DND-41 (cell line): Measurements from ENCODE around the gene FUT7.

Experiments used
- EZH2 ChIP-seq: IDR thresholded peaks from 3 replicates; pipeline ENCODE4 v1.6.1; 2012; ENCODE audit warnings: borderline replicate concordance, low read depth, mild to moderate bottlenecking, moderate library complexity, low read length, inconsistent platforms; ENCODE audit not compliant: severe bottlenecking
- TF ChIP-seq, protein P1 (sequence below): IDR thresholded peaks from 2 replicates; pipeline ENCODE4 v1.5.1; 2012; ENCODE audit warnings: borderline replicate concordance, low read length, moderate library complexity, mild to moderate bottlenecking; ENCODE audit not compliant: poor library complexity, severe bottlenecking; ENCODE audit errors: extremely low read depth

DNA sequence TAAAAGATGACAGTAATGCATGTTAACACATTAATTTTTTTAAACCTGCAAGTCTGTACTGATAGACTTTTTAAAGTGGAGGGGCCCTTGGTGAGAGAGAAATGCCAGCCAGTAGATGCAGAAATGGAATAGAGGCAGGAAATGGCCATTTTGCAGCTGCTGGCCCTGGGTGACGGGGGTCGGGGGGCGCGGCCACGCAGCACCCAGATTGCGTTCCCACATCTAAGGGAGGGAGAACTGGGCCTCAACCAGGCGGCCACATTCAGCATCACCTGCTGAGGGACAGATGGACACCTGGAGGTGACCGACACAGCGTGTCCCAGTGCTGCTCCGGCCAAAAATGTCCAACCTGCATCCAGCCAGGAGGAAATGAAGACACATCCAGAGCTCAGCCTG, 29.2 kb downstream of the FUT7 start:
- no peak for TF ChIP-seq EZH2
- TF ChIP-seq, protein P1, sequence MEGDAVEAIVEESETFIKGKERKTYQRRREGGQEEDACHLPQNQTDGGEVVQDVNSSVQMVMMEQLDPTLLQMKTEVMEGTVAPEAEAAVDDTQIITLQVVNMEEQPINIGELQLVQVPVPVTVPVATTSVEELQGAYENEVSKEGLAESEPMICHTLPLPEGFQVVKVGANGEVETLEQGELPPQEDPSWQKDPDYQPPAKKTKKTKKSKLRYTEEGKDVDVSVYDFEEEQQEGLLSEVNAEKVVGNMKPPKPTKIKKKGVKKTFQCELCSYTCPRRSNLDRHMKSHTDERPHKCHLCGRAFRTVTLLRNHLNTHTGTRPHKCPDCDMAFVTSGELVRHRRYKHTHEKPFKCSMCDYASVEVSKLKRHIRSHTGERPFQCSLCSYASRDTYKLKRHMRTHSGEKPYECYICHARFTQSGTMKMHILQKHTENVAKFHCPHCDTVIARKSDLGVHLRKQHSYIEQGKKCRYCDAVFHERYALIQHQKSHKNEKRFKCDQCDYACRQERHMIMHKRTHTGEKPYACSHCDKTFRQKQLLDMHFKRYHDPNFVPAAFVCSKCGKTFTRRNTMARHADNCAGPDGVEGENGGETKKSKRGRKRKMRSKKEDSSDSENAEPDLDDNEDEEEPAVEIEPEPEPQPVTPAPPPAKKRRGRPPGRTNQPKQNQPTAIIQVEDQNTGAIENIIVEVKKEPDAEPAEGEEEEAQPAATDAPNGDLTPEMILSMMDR = no peak
